Astrocyte (in vitro differentiated cells and primary cell): ENCODE results near the gene TVP23A.

Source experiments
- EZH2 ChIP-seq: IDR thresholded peaks from 2 replicates; pipeline ENCODE4 v1.6.1; 2012; ENCODE audit warnings: mild to moderate bottlenecking, low read length, inconsistent platforms; ENCODE audit not compliant: insufficient read depth
- TF ChIP-seq, protein P1 (sequence below): IDR thresholded peaks from 2 replicates; pipeline ENCODE4 v1.5.1; 2011; ENCODE audit warnings: low read depth, mild to moderate bottlenecking, inconsistent platforms, low read length, moderate library complexity; ENCODE audit not compliant: insufficient read depth

- TF ChIP-seq, protein P1, sequence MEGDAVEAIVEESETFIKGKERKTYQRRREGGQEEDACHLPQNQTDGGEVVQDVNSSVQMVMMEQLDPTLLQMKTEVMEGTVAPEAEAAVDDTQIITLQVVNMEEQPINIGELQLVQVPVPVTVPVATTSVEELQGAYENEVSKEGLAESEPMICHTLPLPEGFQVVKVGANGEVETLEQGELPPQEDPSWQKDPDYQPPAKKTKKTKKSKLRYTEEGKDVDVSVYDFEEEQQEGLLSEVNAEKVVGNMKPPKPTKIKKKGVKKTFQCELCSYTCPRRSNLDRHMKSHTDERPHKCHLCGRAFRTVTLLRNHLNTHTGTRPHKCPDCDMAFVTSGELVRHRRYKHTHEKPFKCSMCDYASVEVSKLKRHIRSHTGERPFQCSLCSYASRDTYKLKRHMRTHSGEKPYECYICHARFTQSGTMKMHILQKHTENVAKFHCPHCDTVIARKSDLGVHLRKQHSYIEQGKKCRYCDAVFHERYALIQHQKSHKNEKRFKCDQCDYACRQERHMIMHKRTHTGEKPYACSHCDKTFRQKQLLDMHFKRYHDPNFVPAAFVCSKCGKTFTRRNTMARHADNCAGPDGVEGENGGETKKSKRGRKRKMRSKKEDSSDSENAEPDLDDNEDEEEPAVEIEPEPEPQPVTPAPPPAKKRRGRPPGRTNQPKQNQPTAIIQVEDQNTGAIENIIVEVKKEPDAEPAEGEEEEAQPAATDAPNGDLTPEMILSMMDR, result no peak
- no peak for TF ChIP-seq EZH2
Observed at GRCh38 chr16:10827691-10828341, 9.2 kb upstream of the TVP23A start.
